Naive thymus-derived CD8-positive, alpha-beta T cell (primary cell): ENCODE measurements around the gene DHX38. TPM values are rescaled to one million over a fixed set of nuclear protein-coding genes. Genes with fewer than 3 reads are reported as not detected.
A peak's percentile ranks its signal among the peaks of the same experiment; 100 is the strongest.
"Not testable (repeated sequence)": the region's sequence is repeated elsewhere in the genome, so short reads cannot be mapped to it uniquely, and the experiment has no call there.

ENCODE experiments used
- ATAC-seq, 2 donors: fragments of 150-1000 bp; cut with Tn5 transposase in 1 of 2; sonication (Bioruptor Pico), chemical (Tn5 transposase) in 1 of 2; 1 replicate in 1 of 2; 2 replicates in 1 of 2; pipeline ENCODE4 v1.10.0; 2021; ENCODE audit warnings: mild to moderate bottlenecking in 2 of 2, moderate library complexity in 2 of 2
- POLR2A ChIA-PET: fragments of 350-600 bp; sonication (Branson Sonifier 250); formaldehyde crosslinking; loops from one replicate; lab custom pipeline; 2021; ENCODE audit warnings: antibody characterized with exemption; lab: Charles Lee
- DNase-seq, 10 donors: peaks; one replicate each; pipeline versions ENCODE4 v3.0.0 to v3.0.0-alpha.2; 2020 to 2022
- H3K27ac Mint-ChIP-seq, 10 donors: one replicate each; pipeline ENCODE4 v1.8.0; 2020 to 2022; ENCODE audit warnings: mild to moderate bottlenecking in 10 of 10, mixed read lengths in 10 of 10, moderate library complexity in 4 of 10, inconsistent platforms in 1 of 10
- H3K27me3 Mint-ChIP-seq, 5 donors: one replicate each; pipeline ENCODE4 v1.8.0; 2021 to 2022; ENCODE audit warnings: mixed read lengths in 5 of 5
- H3K36me3 Mint-ChIP-seq, 3 donors: one replicate each; pipeline ENCODE4 v1.8.0; 2020 to 2022; ENCODE audit warnings: mixed read lengths in 3 of 3, mild to moderate bottlenecking in 2 of 3, inconsistent platforms in 1 of 3
- H3K4me1 Mint-ChIP-seq, 4 donors: one replicate each; pipeline ENCODE4 v1.8.0; 2021 to 2022; ENCODE audit warnings: mixed read lengths in 4 of 4
- H3K4me3 Mint-ChIP-seq, 10 donors: one replicate each; pipeline ENCODE4 v1.8.0; 2020 to 2022; ENCODE audit warnings: mild to moderate bottlenecking in 10 of 10, mixed read lengths in 10 of 10, moderate library complexity in 6 of 10, inconsistent platforms in 1 of 10
- H3K9me3 Mint-ChIP-seq, 9 donors: one replicate each; pipeline ENCODE4 v1.8.0; 2020 to 2022; ENCODE audit warnings: mixed read lengths in 9 of 9, mild to moderate bottlenecking in 3 of 9, inconsistent platforms in 1 of 9, moderate library complexity in 1 of 9
- polyA plus RNA-seq, 3 donors: library from polyadenylated mRNA; unstranded; fragments of 300-500 nt; fragmentation: Illumina TruSeq; gene quantifications; one replicate each; pipeline ENCODE4 v1.2.3, GENCODE V29; 2021
- total RNA-seq, 8 experiments: library from RNA in 2 of 8; stranded (reverse) in 2 of 8; gene quantifications; one replicate each; pipeline ENCODE4 v1.2.3 and lab custom pipeline; 2021 to 2026

Gene DHX38
- total RNA-seq: 100 to 1,000 TPM; 112 to 120 TPM
- polyA plus RNA-seq: 10 to 100 TPM; 16.8 to 36.9 (median 25.9) TPM
- 157 to 231 (median 177) reads per million in 6 experiments for total RNA-seq (lab: John Stamatoyannopoulos, UW)

- Mint-ChIP-seq H3K36me3 (peaks cover 0 to 54% (median 16%) of the 10 kb centered on the region in 3 donors), H3K4me3 (peak within 1 kb of the TSS; percentile 92 to 100 (median 98)), H3K4me1 (peaks cover 42 to 74% (median 58%) of the 10 kb centered on the region in 4 donors), H3K9me3 (no peaks in the 10 kb centered on the region), H3K27ac (peak within 1 kb of the TSS; percentile 93 to 100 (median 99)), H3K27me3 (no peaks in the 10 kb centered on the region)
- DNase-seq: peak; percentile 72 to 96 (median 91)
- ATAC-seq: peak; percentile 95 to 96
- POLR2A ChIA-PET: interaction anchor here (0.6 to 1.9 kb wide), 5 partner anchors 10 to 529 kb away, joined by 3 to 4 read pairs (median 4); no protein-coding TSS in a partner anchor
These were observed at the start of gene DHX38, which contains the start of gene TXNL4B for GRCh38 chr16:72093448-72094265. Gene DHX38, plus strand, starts transcription at chr16:72093847. Its CDS starts 2,311 bp downstream, at chr16:72096158. Gene TXNL4B, minus strand, starts transcription at chr16:72093620. Its CDS starts 2,871 bp downstream, at chr16:72090749.

- ATAC-seq: no peak
- no peak for DNase-seq
- Mint-ChIP-seq H3K4me1 (no peaks in the 10 kb centered on the region), H3K9me3 (peaks cover 3 to 10% (median 6%) of the 10 kb centered on the region in 9 donors), H3K36me3 (peaks cover 6 to 26% (median 26%) of the 10 kb centered on the region in 3 donors), H3K27ac (no peak overlapping the region), H3K27me3 (no peaks in the 10 kb centered on the region), H3K4me3 (no peak overlapping the region)
- POLR2A ChIA-PET: no interaction called here
These were observed 49.4 kb upstream of the DHX38 start for GRCh38 chr16:72044296-72044695.

GRCh38 chr16:72044825-72045359 lies 48.8 kb upstream of the DHX38 start:
- Mint-ChIP-seq H3K4me3 (no peak overlapping the region), H3K9me3 (peaks cover 4 to 16% (median 11%) of the 10 kb centered on the region in 9 donors), H3K27ac (no peak overlapping the region), H3K36me3 (peaks cover 9 to 28% (median 26%) of the 10 kb centered on the region in 3 donors), H3K27me3 (no peaks in the 10 kb centered on the region), H3K4me1 (no peaks in the 10 kb centered on the region)
- POLR2A ChIA-PET: no interaction called here
- ATAC-seq (no peak), DNase-seq (no peak)

DNA sequence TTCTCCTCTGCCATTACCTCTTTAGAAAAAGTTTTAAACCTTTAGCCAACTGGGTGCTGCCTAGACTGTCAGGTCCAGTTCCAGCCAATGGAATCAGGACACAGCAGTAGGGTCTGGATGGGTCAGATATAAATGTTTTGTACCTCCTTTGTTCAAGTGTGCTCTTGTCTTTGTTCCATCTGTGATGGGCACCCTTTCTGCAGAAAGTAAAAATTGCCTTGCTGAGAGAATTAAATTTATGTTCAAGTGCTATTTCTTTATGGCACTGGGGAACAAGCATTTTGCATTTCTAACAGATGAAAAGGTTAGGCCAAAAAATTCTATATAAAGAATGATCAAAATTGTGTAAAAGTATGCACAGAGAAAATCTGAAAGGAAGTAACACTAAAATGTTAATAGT lies 44.5 kb upstream of the DHX38 start:
- POLR2A ChIA-PET: no interaction called here
- DNase-seq (no peak), ATAC-seq (no peak)
- H3K4me1 Mint-ChIP-seq: no peaks in the 10 kb centered on the region
- peaks cover under 1 to 16% (median 12%) of the 10 kb centered on the region in 3 donors for H3K36me3 Mint-ChIP-seq
- H3K9me3 Mint-ChIP-seq: peaks cover 3 to 29% (median 18%) of the 10 kb centered on the region in 9 donors
- no peaks in the 10 kb centered on the region for H3K27me3 Mint-ChIP-seq
- H3K4me3 Mint-ChIP-seq: no peak overlapping the region
- no peak overlapping the region for H3K27ac Mint-ChIP-seq

- no peaks in the 10 kb centered on the region for H3K4me1 Mint-ChIP-seq
- no peak overlapping the region for H3K27ac Mint-ChIP-seq
- H3K27me3 Mint-ChIP-seq: no peaks in the 10 kb centered on the region
- H3K36me3 Mint-ChIP-seq: peaks cover 3 to 16% (median 12%) of the 10 kb centered on the region in 3 donors
- no peak for ATAC-seq
- no peak overlapping the region for H3K4me3 Mint-ChIP-seq
- H3K9me3 Mint-ChIP-seq: peaks cover 3 to 29% (median 18%) of the 10 kb centered on the region in 9 donors
- DNase-seq: no peak
- POLR2A ChIA-PET: no interaction called here
These were observed 42.7 kb upstream of the DHX38 start for GRCh38 chr16:72050769-72051464.

- POLR2A ChIA-PET: no interaction called here
- Mint-ChIP-seq H3K4me3 (no peak overlapping the region), H3K4me1 (no peaks in the 10 kb centered on the region), H3K27me3 (no peaks in the 10 kb centered on the region), H3K9me3 (peaks cover 3 to 29% (median 18%) of the 10 kb centered on the region in 9 donors), H3K27ac (no peak overlapping the region), H3K36me3 (peaks cover 4 to 16% (median 12%) of the 10 kb centered on the region in 3 donors)
- DNase-seq (no peak), ATAC-seq (no peak)
These were observed 41.8 kb upstream of the DHX38 start for GRCh38 chr16:72051818-72052217.

- H3K27me3 Mint-ChIP-seq, DNase-seq, ATAC-seq, H3K4me3 Mint-ChIP-seq, H3K27ac Mint-ChIP-seq, POLR2A ChIA-PET, H3K4me1 Mint-ChIP-seq: not testable (repeated sequence)
- H3K9me3 Mint-ChIP-seq: peaks cover under 1 to 21% (median 10%) of the 10 kb centered on the region in 9 donors
- peaks cover 4 to 13% (median 6%) of the 10 kb centered on the region in 3 donors for H3K36me3 Mint-ChIP-seq
These were observed 39.3 kb upstream of the DHX38 start, which contains the start of gene HP for GRCh38 chr16:72054254-72054847. Gene HP, plus strand, starts transcription at chr16:72054505. Its CDS starts 148 bp downstream, at chr16:72054653.

DNA sequence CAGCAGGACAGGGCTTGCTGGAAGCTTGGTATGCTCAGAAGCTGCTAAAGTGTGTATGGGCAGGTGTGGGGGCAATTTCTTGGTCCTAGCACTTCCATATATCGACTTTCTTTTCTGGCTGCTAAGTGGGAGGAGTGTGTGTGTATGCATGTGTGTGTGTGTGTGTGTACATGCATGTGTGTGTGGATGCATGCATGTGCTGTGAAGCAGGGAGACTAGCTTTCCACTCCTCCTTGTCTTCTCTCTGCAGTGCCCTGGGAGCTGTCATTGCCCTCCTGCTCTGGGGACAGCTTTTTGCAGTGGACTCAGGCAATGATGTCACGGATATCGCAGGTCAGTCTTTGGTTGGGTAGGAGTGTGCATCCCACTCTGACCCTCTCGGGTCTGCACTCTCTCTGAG lies 37.7 kb upstream of the DHX38 start:
- H3K27me3 Mint-ChIP-seq: no peaks in the 10 kb centered on the region

DNA sequence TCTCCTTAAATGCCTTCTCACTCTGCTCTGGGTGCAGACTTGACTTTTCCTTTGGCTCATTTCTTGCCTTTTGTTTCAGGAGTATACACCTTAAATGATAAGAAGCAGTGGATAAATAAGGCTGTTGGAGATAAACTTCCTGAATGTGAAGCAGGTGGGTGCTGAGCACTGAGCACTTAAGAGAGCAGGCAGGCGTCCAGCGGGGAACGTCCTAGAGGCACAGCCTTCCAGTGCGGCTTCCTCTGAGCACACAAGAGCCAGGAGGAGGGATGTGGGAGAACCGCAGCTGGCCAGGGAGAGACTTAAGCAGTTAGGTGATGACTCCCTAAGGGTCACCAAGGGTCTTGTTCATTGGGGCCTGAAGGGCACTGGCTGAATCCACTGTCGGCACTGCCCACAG lies 36.3 kb upstream of the DHX38 start:
- peaks cover 0 to 12% (median 8%) of the 10 kb centered on the region in 3 donors for H3K36me3 Mint-ChIP-seq

More for the DNA sequence above, 37.7 kb upstream of the DHX38 start:
- Mint-ChIP-seq H3K36me3 (peaks cover 0 to 7% (median 7%) of the 10 kb centered on the region in 3 donors), H3K27ac (no peak overlapping the region), H3K9me3 (peaks cover 0 to 5% (median 0%) of the 10 kb centered on the region in 9 donors), H3K4me3 (no peak overlapping the region), H3K4me1 (no peaks in the 10 kb centered on the region)
- ATAC-seq (no peak), DNase-seq (no peak)
- POLR2A ChIA-PET: no interaction called here

GRCh38 chr16:72059060-72059459 lies 34.6 kb upstream of the DHX38 start:
- H3K27me3 Mint-ChIP-seq, H3K4me3 Mint-ChIP-seq, DNase-seq, H3K9me3 Mint-ChIP-seq, ATAC-seq, H3K27ac Mint-ChIP-seq, H3K4me1 Mint-ChIP-seq, POLR2A ChIA-PET: not testable (repeated sequence)
- peaks cover 0 to 12% (median 3%) of the 10 kb centered on the region in 3 donors for H3K36me3 Mint-ChIP-seq

More for the DNA sequence above, 36.3 kb upstream of the DHX38 start:
- H3K27me3 Mint-ChIP-seq, H3K4me1 Mint-ChIP-seq, DNase-seq, H3K9me3 Mint-ChIP-seq, H3K27ac Mint-ChIP-seq, H3K4me3 Mint-ChIP-seq, ATAC-seq, POLR2A ChIA-PET: not testable (repeated sequence)

GRCh38 chr16:72060405-72060804 lies 33.2 kb upstream of the DHX38 start:
- POLR2A ChIA-PET: no interaction called here
- Mint-ChIP-seq H3K27ac (no peak overlapping the region), H3K4me3 (no peak overlapping the region), H3K27me3 (no peaks in the 10 kb centered on the region), H3K36me3 (peaks cover 0 to 17% (median 3%) of the 10 kb centered on the region in 3 donors), H3K9me3 (no peaks in the 10 kb centered on the region), H3K4me1 (no peaks in the 10 kb centered on the region)
- DNase-seq (no peak), ATAC-seq (no peak)

DNA sequence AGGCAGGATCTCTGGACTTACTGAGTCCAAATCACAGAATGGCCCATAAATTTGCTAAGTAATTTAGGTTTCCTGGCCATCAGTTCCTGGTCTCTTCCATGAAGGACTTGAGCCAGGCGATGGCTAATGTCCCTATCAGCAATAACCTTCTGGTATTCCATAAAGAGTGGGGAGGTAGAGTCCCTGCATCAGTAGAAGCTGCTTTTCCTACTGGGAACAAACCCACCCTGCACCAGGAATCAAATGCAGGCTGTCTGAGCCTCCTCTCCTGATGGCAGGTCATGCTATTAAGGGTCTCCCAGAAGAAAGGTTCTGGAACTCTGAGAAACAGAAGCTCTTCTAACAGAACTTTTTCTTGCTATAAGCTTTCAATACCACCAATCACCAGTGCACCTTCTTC lies 32.1 kb upstream of the DHX38 start:
- no peaks in the 10 kb centered on the region for H3K9me3 Mint-ChIP-seq
- no peaks in the 10 kb centered on the region for H3K27me3 Mint-ChIP-seq
- POLR2A ChIA-PET: no interaction called here
- H3K4me3 Mint-ChIP-seq: no peak overlapping the region
- H3K4me1 Mint-ChIP-seq: no peaks in the 10 kb centered on the region
- peaks cover 0 to 15% (median 3%) of the 10 kb centered on the region in 3 donors for H3K36me3 Mint-ChIP-seq
- ATAC-seq (no peak), DNase-seq (no peak)
- H3K27ac Mint-ChIP-seq: no peak overlapping the region
